ENCODE measurements around the gene CNOT3.

The CNOT3 gene

DNA sequence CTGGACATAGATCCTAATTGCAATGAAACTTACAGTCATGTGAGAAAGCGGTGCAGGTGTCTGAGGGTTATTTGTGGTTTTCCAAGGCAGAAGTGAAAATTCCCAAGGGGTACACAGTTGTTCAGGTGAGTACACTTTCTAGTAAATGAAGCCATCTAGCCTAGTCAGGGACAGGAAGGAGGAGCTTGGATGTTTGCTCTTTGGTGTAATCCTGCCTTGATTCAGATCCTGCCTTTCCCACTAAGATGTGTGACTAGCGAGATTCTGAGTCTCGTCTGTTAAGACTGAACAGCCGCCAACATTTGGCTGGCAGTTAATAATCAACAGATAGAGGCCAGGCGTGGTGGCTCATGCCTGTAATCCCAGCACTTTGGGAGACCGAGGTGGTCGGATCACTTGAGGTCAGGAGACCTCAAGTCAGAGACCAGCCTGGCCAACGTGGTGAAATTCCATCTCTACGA, 65.6 kb downstream of the CNOT3 start:
- TF ChIP-seq, protein P1, sequence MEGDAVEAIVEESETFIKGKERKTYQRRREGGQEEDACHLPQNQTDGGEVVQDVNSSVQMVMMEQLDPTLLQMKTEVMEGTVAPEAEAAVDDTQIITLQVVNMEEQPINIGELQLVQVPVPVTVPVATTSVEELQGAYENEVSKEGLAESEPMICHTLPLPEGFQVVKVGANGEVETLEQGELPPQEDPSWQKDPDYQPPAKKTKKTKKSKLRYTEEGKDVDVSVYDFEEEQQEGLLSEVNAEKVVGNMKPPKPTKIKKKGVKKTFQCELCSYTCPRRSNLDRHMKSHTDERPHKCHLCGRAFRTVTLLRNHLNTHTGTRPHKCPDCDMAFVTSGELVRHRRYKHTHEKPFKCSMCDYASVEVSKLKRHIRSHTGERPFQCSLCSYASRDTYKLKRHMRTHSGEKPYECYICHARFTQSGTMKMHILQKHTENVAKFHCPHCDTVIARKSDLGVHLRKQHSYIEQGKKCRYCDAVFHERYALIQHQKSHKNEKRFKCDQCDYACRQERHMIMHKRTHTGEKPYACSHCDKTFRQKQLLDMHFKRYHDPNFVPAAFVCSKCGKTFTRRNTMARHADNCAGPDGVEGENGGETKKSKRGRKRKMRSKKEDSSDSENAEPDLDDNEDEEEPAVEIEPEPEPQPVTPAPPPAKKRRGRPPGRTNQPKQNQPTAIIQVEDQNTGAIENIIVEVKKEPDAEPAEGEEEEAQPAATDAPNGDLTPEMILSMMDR (IDR thresholded peaks at IDR 0.05), result no peak

DNA sequence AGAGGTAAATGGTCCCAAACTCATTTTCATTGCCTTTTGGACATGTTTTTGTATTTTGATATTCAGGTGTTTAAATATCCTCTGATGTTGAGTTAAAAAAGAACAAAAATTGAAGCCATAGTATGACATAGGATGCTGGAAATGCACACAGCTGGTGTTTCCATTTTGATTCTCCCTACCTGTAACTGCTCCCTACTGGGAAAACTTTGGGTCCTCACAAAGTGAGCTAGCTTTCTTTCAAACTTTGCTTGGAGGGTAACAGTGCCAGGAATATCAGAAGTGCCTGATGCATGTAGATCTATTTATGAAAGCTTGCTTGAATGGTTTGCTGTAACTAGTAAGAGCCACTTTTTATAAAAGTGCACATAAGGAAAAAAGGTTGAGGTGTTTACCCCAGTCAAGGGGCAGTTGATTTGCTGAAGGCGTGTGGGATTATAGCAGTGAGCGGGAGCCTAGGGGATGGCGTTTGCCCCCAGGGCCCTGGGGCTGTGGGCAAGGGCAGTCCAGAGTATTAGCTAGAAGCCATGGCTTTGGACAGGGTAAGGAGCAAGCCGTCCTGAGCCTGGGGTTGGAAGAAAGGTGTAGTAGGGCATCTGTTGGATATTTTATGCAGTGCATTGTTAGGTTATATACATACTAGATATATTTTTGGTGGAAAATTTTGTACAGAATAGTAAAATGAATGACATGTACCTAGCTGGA, 67.4 kb downstream of the CNOT3 start:
- TF ChIP-seq, protein P1 (IDR thresholded peaks at IDR 0.05), result no peak
